Activated naive CD4-positive, alpha-beta T cell treated with Interleukin-2 at 50 U/mL for 16 hours (primary cell): Measurements from ENCODE around the gene CEP95.

Experiments
- DNase-seq: peaks from one replicate; pipeline ENCODE4 v3.0.0-alpha.2; 2020

Gene CEP95

GRCh38 chr17:64520359-64520758, 13.6 kb downstream of the CEP95 start:
- no peak for DNase-seq

DNA sequence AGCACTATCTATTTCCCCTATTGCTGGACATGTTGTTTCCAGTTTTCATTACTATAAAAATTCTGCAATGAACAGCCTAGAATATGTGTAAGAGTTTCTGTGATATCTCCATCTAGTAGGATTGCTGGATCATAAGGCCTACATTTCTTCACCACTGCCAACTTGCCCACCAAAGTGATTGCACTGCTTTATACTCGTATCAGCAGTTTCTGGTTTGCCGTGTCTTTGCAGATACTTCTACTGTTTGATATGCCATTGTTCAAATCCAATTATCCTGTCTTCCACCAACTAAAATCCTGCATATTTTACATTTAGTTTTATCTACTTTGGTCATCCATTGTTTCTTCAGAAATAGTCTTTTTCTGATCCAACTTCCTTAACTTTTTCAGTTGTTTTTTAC, 21.1 kb downstream of the CEP95 start:
- no peak for DNase-seq

- no peak for DNase-seq
Observed at GRCh38 chr17:64529221-64529620, 22.4 kb downstream of the CEP95 start.

- no peak for DNase-seq
Observed at GRCh38 chr17:64531955-64532371, 25.2 kb downstream of the CEP95 start.

GRCh38 chr17:64532409-64532808, 25.6 kb downstream of the CEP95 start:
- DNase-seq, result no peak

DNA sequence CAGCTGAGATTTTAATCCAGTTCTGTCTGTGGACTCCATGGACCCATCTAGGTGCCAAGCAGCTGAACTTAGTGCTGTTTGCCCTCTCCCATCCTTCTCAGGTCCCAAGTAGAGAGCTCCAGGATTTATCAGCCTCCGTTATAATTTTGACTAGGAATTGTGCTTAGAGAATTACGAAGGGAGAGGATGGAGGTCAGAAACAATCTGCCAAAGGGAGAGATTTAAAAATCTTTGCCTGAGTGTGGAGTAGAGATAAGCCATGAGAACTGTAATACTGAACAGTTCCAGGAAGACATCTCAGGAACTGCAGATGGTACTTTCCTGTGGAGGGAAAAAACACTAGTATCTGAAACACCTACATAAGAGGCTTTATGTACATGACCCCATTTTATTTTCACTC, 27.0 kb downstream of the CEP95 start:
- DNase-seq, result no peak

- DNase-seq, result no peak
Observed at GRCh38 chr17:64534187-64534586, 27.4 kb downstream of the CEP95 start.

DNA sequence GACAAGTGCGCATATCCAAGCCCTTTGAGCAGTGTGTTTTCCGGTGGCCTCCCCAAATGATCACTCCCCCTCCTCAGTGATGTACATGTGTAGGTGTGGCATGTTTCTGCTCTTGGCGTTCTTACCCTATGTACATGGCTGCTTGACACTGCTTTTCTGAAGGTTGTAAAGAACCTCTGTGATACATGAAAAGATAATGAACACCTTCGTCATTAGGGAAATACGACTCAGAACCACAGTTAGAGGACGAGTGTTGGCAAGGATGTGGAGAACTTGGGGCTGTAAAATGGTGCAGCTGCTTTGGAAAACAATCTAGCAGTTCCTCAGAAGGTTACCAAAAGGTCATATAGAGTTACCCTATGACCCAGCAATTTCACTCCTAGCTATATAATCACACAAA, 28.6 kb downstream of the CEP95 start:
- DNase-seq, result no peak

- DNase-seq, result no peak
Observed at GRCh38 chr17:64536913-64537312, 30.1 kb downstream of the CEP95 start.

DNA sequence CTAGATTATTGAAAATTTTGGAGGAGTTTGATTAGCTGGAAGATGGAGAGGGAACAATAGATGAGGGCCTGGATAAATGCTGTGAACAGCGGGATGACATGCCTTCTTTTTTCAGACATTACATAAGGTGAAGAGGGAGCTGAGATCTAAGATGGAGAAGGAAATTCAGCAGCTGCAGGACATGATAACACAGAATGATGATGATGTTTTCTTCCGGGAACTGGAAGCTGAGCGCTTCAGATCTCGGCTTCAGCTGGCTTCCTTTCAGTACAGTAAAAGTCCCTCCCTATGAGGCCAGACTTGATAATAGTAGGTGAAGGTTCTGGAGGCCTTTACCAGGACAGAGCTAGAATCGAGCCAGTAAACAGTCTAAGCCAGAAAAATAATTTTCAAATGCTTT, 30.7 kb downstream of the CEP95 start:
- no peak for DNase-seq

- DNase-seq, result no peak
Observed at GRCh38 chr17:64538508-64539130, 31.8 kb downstream of the CEP95 start.

DNA sequence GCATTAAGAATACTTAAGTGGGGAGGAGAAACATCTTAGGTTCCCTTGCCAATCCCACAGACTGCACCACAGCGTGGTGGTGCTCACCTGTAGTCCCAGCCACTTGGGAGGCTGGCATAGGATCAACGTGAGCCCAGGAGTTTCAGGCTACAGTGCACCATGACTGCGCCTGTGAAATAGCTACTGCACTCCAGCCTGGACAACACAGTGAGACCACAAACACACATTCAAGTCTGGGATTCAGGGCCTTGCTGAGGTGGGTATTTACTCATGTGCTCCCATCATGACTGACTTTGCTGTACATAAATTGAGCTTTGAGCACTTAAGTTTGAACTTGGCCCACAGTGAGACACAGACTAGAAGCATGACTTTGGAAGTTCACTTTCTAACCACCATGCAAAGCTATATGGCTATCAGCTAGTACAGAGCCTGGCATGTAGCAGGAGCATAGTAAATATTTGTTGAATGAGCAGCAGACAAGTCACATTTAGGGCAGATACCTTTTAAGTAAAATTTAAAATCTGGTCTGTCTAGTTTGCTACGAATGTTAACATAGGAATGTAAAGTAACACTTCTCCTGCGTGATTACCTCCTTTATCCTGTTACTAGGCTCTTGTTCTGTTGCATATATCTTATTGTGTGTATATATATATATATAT, 33.5 kb downstream of the CEP95 start:
- DNase-seq, result no peak

DNA sequence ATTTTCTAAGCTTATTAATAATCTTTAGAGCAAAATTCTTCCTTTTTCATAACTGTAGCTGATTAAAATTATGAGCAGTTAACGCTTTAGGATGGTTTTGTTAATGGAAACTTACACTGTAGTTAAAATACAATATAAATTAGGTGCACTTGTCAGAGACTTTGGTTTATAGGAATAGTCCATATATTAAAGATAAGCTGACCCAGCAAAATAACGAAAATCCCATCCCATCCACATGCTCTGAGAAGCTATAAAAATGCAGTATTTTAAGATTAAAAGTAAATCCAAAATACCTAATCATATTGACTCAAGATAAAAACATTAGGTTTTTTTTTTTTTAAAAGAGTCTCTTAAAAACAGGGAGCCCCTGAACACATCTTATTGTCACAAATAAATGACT, 38.0 kb downstream of the CEP95 start:
- DNase-seq, result no peak

DNA sequence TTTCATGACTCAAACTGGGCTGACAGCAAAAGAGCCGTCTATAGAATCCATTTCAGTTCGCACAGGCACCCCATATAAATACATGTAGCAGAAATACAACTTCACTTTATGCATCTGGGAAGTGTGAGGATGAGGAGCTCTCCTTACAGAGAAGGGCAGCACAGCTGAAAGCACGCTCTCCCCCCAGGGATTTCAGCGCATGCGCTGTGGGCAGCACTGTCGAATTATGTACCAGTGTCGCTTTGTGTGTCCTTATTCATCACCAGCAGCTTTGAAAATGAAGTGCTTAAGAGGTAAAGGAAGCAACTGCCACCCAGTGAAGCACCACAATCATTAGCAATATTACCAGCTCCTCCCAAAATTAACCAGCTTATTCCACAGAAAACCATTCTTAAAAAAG, 39.9 kb downstream of the CEP95 start:
- DNase-seq, result no peak

GRCh38 chr17:64547319-64547718, 40.5 kb downstream of the CEP95 start:
- no peak for DNase-seq

GRCh38 chr17:64551461-64551860, 44.7 kb downstream of the CEP95 start:
- no peak for DNase-seq

- DNase-seq, result no peak
Observed at GRCh38 chr17:64554028-64554637, 47.4 kb downstream of the CEP95 start.

DNA sequence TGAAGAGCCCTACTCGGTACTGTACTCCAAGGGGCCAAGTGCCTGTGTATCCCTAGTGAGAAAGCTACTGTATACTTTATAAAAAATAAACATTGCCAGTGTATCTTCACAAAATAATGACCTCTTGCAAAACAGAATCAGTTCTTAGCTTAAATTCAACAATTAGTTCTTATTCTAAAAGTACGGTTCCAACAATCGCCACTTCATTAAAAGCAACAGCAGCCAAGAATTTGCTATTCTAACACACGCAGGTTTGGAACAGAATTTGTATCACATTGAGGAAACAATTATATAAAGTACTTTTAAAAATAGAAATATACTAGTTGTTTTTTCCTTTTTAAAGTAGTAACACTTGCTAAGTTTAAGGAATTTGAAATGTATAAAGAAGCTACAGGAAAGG, 48.5 kb downstream of the CEP95 start:
- no peak for DNase-seq

- no peak for DNase-seq
Observed at GRCh38 chr17:64564098-64564497, 57.3 kb downstream of the CEP95 start.

DNA sequence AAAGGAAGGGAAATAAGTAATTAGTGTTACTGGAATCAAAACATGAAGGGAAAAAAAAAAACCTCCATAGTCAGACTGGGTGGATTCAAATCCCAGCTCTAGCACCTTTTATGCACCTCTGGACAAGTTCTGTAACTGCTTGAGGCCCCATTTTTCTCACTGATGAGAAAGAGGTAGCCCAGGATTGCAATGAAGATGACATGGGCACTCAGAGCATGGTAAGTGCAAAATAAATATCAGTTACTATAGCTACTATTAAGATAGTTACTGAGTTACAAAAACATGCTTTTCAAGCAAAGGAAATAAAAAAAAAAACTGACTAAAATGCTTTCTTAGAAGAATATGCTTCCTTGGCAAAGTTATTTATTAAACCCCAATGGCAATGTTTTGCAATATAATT, 58.8 kb downstream of the CEP95 start:
- no peak for DNase-seq

DNA sequence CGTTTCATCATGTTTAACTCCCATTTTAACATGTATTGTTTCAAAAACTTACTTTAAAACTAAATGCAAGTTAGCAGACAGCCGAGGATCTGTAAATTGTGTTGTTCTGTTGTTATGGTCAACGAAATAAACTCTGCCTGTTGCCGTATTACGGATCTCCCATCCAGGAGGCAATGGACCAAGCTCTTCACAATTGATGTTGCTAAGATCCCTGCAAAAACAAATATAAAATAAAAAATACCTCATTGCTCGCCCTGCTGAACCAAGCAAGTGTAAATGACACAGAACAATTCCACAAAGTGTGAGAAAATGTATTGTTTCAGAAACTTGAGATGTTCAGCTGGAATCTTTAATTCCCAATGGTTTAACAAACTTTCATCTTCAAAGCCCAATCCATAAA, 65.0 kb downstream of the CEP95 start:
- DNase-seq, result no peak

DNA sequence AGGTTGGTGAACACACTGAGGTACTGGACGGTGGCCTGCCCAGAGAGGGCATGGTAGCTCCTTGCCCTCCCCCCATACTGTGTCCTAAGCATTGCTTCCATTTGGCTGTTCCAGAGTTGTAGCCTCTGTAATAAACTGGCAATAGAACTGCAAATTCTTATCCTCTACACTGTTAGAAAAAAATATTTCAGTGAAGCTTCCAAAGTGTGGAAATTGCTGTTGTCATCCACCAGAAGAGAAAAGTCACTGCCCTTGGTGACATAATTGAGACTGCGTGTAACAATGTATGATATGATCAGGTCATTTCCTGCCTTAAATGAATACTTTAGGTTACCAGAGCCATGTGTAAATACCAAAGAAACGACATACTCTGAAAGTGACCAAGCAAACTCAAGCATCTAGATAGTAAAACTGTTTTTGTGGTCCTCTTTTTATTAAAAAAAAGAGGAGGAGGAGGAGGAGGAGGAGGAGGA, 65.9 kb downstream of the CEP95 start:
- no peak for DNase-seq

- DNase-seq, result no peak
Observed at GRCh38 chr17:64573214-64573613, 66.4 kb downstream of the CEP95 start.

- DNase-seq, result no peak
Observed at GRCh38 chr17:64574646-64575045, 67.9 kb downstream of the CEP95 start.

GRCh38 chr17:64575431-64575830, 68.7 kb downstream of the CEP95 start:
- DNase-seq, result no peak
